Ishikawa (cell line): ENCODE results near the gene BRS3.

ENCODE experiments used
- CEBPB ChIP-seq: IDR thresholded peaks from 2 replicates; pipeline ENCODE4 v1.6.1; 2012
- CREB1 ChIP-seq: IDR thresholded peaks from 2 replicates; pipeline ENCODE4 v1.6.1; 2012; ENCODE audit warnings: low read depth
- EGR1 ChIP-seq: IDR thresholded peaks from 2 replicates; pipeline ENCODE4 v1.6.1; 2012
- EP300 ChIP-seq: IDR thresholded peaks from 2 replicates; pipeline ENCODE4 v1.6.1; 2012; ENCODE audit warnings: borderline replicate concordance
- FOXM1 ChIP-seq: IDR thresholded peaks from 2 replicates; pipeline ENCODE4 v1.6.1; 2012; ENCODE audit warnings: low read depth, borderline replicate concordance
- MAX ChIP-seq: IDR thresholded peaks from 2 replicates; pipeline ENCODE4 v1.6.1; 2012
- NFIC ChIP-seq: IDR thresholded peaks from 2 replicates; pipeline ENCODE4 v1.6.1; 2012
- RAD21 ChIP-seq: IDR thresholded peaks from 2 replicates; pipeline ENCODE4 v1.6.1; 2012; ENCODE audit warnings: low read depth
- REST ChIP-seq: IDR thresholded peaks from 2 replicates; pipeline ENCODE4 v1.6.1; 2012; ENCODE audit warnings: low read depth, mild to moderate bottlenecking
- TAF1 ChIP-seq: IDR thresholded peaks from 2 replicates; pipeline ENCODE4 v1.6.1; 2012; ENCODE audit warnings: low read depth, mild to moderate bottlenecking
- TCF12 ChIP-seq: IDR thresholded peaks from 2 replicates; pipeline ENCODE4 v1.6.1; 2012; ENCODE audit warnings: low read depth
- TEAD4 ChIP-seq: IDR thresholded peaks from 2 replicates; pipeline ENCODE4 v1.6.1; 2012
- YY1 ChIP-seq: IDR thresholded peaks from 2 replicates; pipeline ENCODE4 v1.6.1; 2012; ENCODE audit warnings: low read depth
- ZBTB7A ChIP-seq: IDR thresholded peaks from 2 replicates; pipeline ENCODE4 v1.6.1; 2012; ENCODE audit warnings: low read depth
- TF ChIP-seq, protein P1 (sequence below): IDR thresholded peaks from 2 replicates; pipeline ENCODE4 v1.6.1; 2012

Gene BRS3

DNA sequence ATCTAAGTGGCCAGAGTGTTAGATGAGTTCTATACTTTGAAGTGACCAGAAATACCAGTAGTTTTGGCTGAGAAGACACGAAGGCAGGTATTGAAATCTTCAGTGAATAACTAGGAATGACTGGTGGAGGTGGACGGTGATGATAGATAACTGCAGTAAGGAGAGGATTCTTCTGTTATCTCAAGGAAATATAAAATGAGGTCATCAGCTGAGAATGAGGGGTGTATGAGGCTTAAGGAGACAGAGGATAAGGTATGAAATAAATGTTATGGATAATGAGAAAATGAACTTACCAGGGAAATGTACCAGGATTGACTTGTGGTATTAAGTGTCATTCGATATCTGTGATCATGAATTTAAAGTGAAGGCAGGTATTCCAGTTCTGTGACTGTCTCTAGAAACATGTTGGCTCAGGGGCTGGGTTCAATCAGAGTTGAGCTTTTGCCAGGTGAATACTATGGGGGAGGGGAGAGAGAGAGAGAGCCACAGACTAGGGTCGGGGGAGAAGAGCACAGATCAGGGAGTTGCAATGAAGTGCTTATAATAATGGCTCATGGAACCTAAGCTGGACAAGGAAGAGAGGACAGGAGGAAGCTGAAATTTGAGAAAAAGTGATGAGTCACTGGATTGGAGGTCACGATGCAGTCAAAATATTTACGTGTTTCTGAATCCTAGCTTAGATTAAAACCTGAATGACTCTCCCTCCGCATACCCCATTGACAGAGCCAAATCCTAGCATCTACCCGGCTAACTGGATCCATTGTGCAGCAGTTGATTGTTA is 37.5 kb upstream of the BRS3 start:
- TF ChIP-seq YY1: no peak
- no peak for TF ChIP-seq ZBTB7A
- TF ChIP-seq, protein P1, sequence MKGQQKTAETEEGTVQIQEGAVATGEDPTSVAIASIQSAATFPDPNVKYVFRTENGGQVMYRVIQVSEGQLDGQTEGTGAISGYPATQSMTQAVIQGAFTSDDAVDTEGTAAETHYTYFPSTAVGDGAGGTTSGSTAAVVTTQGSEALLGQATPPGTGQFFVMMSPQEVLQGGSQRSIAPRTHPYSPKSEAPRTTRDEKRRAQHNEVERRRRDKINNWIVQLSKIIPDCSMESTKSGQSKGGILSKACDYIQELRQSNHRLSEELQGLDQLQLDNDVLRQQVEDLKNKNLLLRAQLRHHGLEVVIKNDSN: no peak
- no peak for TF ChIP-seq NFIC
- TF ChIP-seq TEAD4: no peak
- TF ChIP-seq EGR1: no peak
- TF ChIP-seq EP300: no peak
- TF ChIP-seq REST: no peak
- no peak for TF ChIP-seq TCF12

DNA sequence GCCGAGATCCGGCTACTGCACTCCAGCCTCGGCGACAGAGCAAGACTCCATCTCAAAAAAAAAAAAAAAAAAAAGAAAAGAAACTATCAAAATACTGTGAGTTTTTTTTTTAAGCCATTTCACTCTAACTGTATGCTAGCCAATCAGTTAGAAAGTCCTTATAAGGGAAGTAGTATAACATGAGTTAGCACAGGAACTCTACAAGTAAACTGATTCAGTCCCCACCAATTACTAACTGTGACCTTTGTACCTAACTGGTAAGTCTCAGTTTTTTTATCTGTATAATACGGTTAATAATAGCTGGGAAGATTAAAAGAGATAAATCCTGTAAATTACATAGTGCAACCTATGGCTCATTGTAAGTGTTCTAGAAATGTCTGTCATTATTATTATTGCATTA is 35.1 kb upstream of the BRS3 start:
- no peak for TF ChIP-seq REST

DNA sequence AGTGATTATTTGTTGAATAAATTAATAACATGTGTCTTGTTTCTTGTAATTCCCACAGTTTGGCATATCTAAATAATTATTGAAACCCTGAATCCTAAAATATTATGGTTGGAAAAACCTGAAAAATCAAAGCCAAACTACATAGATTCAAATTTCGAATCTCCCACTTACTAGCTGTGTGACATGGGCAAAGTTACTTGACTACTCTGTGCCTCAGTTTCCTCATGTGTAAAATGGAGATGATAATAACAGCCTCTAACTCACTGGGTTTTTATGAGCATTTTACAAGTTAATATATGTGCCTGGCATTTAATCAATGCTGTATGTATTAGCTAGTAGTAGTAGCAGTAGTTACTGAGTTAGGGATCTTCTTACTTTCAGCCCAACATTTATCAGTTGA is 34.6 kb upstream of the BRS3 start:
- TF ChIP-seq, protein P1: no peak
- TF ChIP-seq YY1 (no peak), TEAD4 (no peak), TCF12 (no peak), TAF1 (no peak), ZBTB7A (no peak), RAD21 (no peak), MAX (no peak), FOXM1 (no peak), CEBPB (no peak), CREB1 (no peak)

DNA sequence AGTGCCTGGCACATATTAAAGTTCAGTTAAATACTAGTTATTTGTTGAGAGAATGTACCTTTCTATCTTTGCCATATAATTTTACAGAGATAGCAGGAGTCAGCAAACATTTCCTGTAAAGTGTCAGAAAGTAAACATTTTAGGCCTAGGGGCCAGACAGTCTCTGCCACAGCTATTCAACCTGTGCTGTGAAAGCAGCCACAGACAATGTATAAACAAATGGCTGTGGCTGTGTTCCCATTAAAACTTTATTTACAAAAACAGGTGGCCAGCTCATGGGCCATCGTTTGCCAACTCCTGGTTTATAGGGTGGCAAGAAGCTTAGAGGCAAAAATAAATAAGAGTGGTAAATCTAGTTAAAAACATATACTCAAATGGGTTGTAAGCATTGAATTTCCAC is 34.0 kb upstream of the BRS3 start:
- TF ChIP-seq ZBTB7A (no peak), YY1 (no peak), RAD21 (no peak), NFIC (no peak), EGR1 (no peak), TCF12 (no peak), EP300 (no peak), REST (no peak), MAX (no peak), CREB1 (no peak), TAF1 (no peak), CEBPB (no peak), TEAD4 (no peak), FOXM1 (no peak)
- TF ChIP-seq, protein P1: no peak

GRCh38 chrX:136456133-136456532 is 31.6 kb upstream of the BRS3 start:
- no peak for TF ChIP-seq REST
- no peak for TF ChIP-seq ZBTB7A
- no peak for TF ChIP-seq MAX
- TF ChIP-seq CEBPB: no peak
- TF ChIP-seq, protein P1: no peak
- TF ChIP-seq EGR1: no peak
- TF ChIP-seq EP300: no peak
- TF ChIP-seq FOXM1: no peak
- TF ChIP-seq NFIC: no peak
- no peak for TF ChIP-seq RAD21
- no peak for TF ChIP-seq CREB1
- no peak for TF ChIP-seq TCF12
- TF ChIP-seq TEAD4: no peak
- TF ChIP-seq YY1: no peak
